Skeletal muscle cell (primary cell): ENCODE data around the gene DAD1.
A peak's percentile ranks its signal among the peaks of the same experiment; 100 is the strongest.
"Not testable (repeated sequence)": the region's sequence is repeated elsewhere in the genome, so short reads cannot be mapped to it uniquely, and the experiment has no call there.

Experiments used
- DNase-seq: peaks from one replicate; pipeline ENCODE4 v3.0.0-alpha.2; 2010; ENCODE audit warnings: low read depth
- H3K4me3 ChIP-seq: 2 replicates; pipeline ENCODE4 v1.5.1; 2011; ENCODE audit warnings: low read depth, mild to moderate bottlenecking, control low read depth, low read length, moderate library complexity

DAD1 gene

GRCh38 chr14:22570132-22570949 lies 18.7 kb downstream of the DAD1 start:
- DNase-seq, result peak; percentile 25
- no peak overlapping the region for H3K4me3 ChIP-seq

GRCh38 chr14:22569737-22570131 lies 19.3 kb downstream of the DAD1 start:
- DNase-seq, result no peak
- no peak overlapping the region for H3K4me3 ChIP-seq

- H3K4me3 ChIP-seq, result no peak overlapping the region
- DNase-seq, result no peak
Measured at GRCh38 chr14:22569106-22569736, 19.8 kb downstream of the DAD1 start.

- no peak for DNase-seq
- no peak overlapping the region for H3K4me3 ChIP-seq
Measured at GRCh38 chr14:22567437-22567836, 21.6 kb downstream of the DAD1 start.

GRCh38 chr14:22566845-22567244 lies 22.2 kb downstream of the DAD1 start:
- no peak overlapping the region for H3K4me3 ChIP-seq
- DNase-seq, result no peak

GRCh38 chr14:22566266-22566665 lies 22.8 kb downstream of the DAD1 start:
- H3K4me3 ChIP-seq, DNase-seq: not testable (repeated sequence)

GRCh38 chr14:22565391-22565945 lies 23.6 kb downstream of the DAD1 start:
- no peak overlapping the region for H3K4me3 ChIP-seq
- no peak for DNase-seq

- H3K4me3 ChIP-seq, result no peak overlapping the region
- DNase-seq, result no peak
Measured at GRCh38 chr14:22564463-22564862, 24.6 kb downstream of the DAD1 start.

GRCh38 chr14:22563987-22564386 lies 25.0 kb downstream of the DAD1 start:
- no peak for DNase-seq

GRCh38 chr14:22561661-22562579 lies 27.1 kb downstream of the DAD1 start:
- no peak overlapping the region for H3K4me3 ChIP-seq
- DNase-seq, result no peak

More at GRCh38 chr14:22563987-22564386, 25.0 kb downstream of the DAD1 start:
- H3K4me3 ChIP-seq, result no peak overlapping the region

GRCh38 chr14:22561366-22561660 lies 27.7 kb downstream of the DAD1 start:
- DNase-seq, result no peak
- H3K4me3 ChIP-seq, result no peak overlapping the region

- H3K4me3 ChIP-seq, result no peak overlapping the region
- DNase-seq, result no peak
Measured at GRCh38 chr14:22560662-22561365, 28.2 kb downstream of the DAD1 start.

GRCh38 chr14:22559041-22559440 lies 30.0 kb downstream of the DAD1 start:
- H3K4me3 ChIP-seq, result no peak overlapping the region
- DNase-seq, result no peak

GRCh38 chr14:22558221-22558913 lies 30.7 kb downstream of the DAD1 start:
- no peak overlapping the region for H3K4me3 ChIP-seq

GRCh38 chr14:22557846-22558220 lies 31.2 kb downstream of the DAD1 start:
- no peak for DNase-seq
- no peak overlapping the region for H3K4me3 ChIP-seq

More at GRCh38 chr14:22558221-22558913, 30.7 kb downstream of the DAD1 start:
- DNase-seq, result no peak

- peak overlapping the region; percentile 20 for H3K4me3 ChIP-seq
- no peak for DNase-seq
Measured at GRCh38 chr14:22556990-22557623, 31.9 kb downstream of the DAD1 start.

- no peak overlapping the region for H3K4me3 ChIP-seq
- DNase-seq, result no peak
Measured at GRCh38 chr14:22556021-22556989, 32.7 kb downstream of the DAD1 start.
